Mucosa of descending colon (tissue), 3 donors: ENCODE results near the gene ARPC3. TPM values are rescaled to one million over a fixed set of nuclear protein-coding genes. Genes with fewer than 3 reads are reported as not detected.
A peak's percentile ranks its signal among the peaks of the same experiment; 100 is the strongest.

ENCODE experiments used
- ATAC-seq: fragments of 200-7000 bp; cut with Tn5 transposase; one replicate; pipeline ENCODE4 v1.9.1; 2020; ENCODE audit warnings: mild to moderate bottlenecking, moderate library complexity
- DNase-seq, 3 donors: peaks; one replicate each; pipeline ENCODE4 v3.0.0-alpha.2; 2020
- H3K36me3 ChIP-seq: fragments of 200-600 bp; one replicate; pipeline ENCODE4 v1.8.0; 2021; ENCODE audit warnings: low read depth, mild to moderate bottlenecking
- H3K4me1 ChIP-seq: fragments of 200-600 bp; one replicate; pipeline ENCODE4 v1.8.0; 2021; ENCODE audit warnings: low read depth, mild to moderate bottlenecking
- H3K4me3 ChIP-seq: fragments of 200-600 bp; one replicate; pipeline ENCODE4 v1.8.0; 2021; ENCODE audit warnings: mild to moderate bottlenecking
- H3K9me3 ChIP-seq: fragments of 200-600 bp; one replicate; pipeline ENCODE4 v1.8.0; 2021; ENCODE audit warnings: mild to moderate bottlenecking
- CTCF ChIP-seq: fragments of 200-600 bp; IDR thresholded peaks from one replicate; pipeline ENCODE4 v1.8.0; 2022; ENCODE audit warnings: antibody characterized with exemption, mild to moderate bottlenecking
- intact Hi-C, 2 donors: fragments of 100-400 bp; cut with DNase I in 1 of 2; cut with micrococcal nuclease in 1 of 2; formaldehyde crosslinking; loops; one replicate each; pipeline versions ENCODE4 v1.11.0 to v1.11.1; 2022; cut with DNase I, micrococcal nuclease
- long read RNA-seq, 2 donors: library from polyadenylated mRNA; unstranded; transcript quantifications; one replicate each; pipeline ENCODE4 v2.0.0, GENCODE V29; 2019 to 2021
- total RNA-seq, 3 donors: library from RNA; stranded (reverse); fragmentation: NEBNext Ultra II Directional in 2 of 3; extraction: Animal tissue kit (Norgen Biotek cat#: 25700) in 2 of 3; gene quantifications; one replicate each; pipeline versions ENCODE4 v1.2.1 to v1.2.4, GENCODE V29; 2021 to 2023
- donor health status: DM: no; HTN: no; CAD: no; lungs with moderate emphysema.
- donor health status: DM: no; HTN: no; CAD: no.
- donor health status: DM: no; HTN: yes; CAD: no.

ARPC3 gene
- total RNA-seq = 100 to 1,000 TPM; 174 to 277 (median 265) TPM
- long read RNA-seq, donor 1, transcript ARPC3-201 (7 exons, 1,014 nt) = major isoform, 109 of 120 reads
- long read RNA-seq, donor 1, partial matches to known transcripts = 4 of 120 reads
- long read RNA-seq, donor 1, other reads (novel, unspliced or antisense) = 7 of 120 reads
- long read RNA-seq, donor 2, transcript ARPC3-201 (7 exons, 1,014 nt) = major isoform, 258 of 284 reads
- long read RNA-seq, donor 2, partial matches to known transcripts = 16 of 284 reads
- long read RNA-seq, donor 2, other reads (novel, unspliced or antisense) = 6 of 284 reads

GRCh38 chr12:110449799-110450497 is at the start of gene ARPC3:
Gene ARPC3 (minus strand): TSS chr12:110450337. CDS start chr12:110450260, 77 bp downstream.
- DNase-seq (peak; percentile 97 to 98 (median 98)), ATAC-seq (peak; percentile 99)
- Histone ChIP-seq H3K4me3 (peak within 1 kb of the TSS; percentile 80), H3K9me3 (no peaks in the 10 kb centered on the region), H3K36me3 (no peaks in the 10 kb centered on the region), H3K4me1 (peaks cover 18% of the 10 kb centered on the region)
- intact Hi-C loops = loop anchor here in 1 of 2 donors (10.0 kb wide), 1 partner anchor 435 kb away; no protein-coding TSS in a partner anchor
- peak; percentile 83 for TF ChIP-seq CTCF

GRCh38 chr12:110498984-110499706 is 49.0 kb upstream of the ARPC3 start:
- Histone ChIP-seq H3K4me3 (no peak overlapping the region), H3K9me3 (no peaks in the 10 kb centered on the region), H3K4me1 (peaks cover 13% of the 10 kb centered on the region), H3K36me3 (no peaks in the 10 kb centered on the region)
- TF ChIP-seq CTCF = no peak
- no peak for DNase-seq
- no peak for ATAC-seq
- intact Hi-C loops = no loop called here

- Histone ChIP-seq H3K36me3 (no peaks in the 10 kb centered on the region), H3K9me3 (no peaks in the 10 kb centered on the region), H3K4me3 (no peak overlapping the region), H3K4me1 (no peaks in the 10 kb centered on the region)
- ATAC-seq (no peak), DNase-seq (no peak)
- no peak for TF ChIP-seq CTCF
- intact Hi-C loops = no loop called here
Measured at GRCh38 chr12:110475426-110475825, 25.3 kb upstream of the ARPC3 start.

- H3K4me1 ChIP-seq = peaks cover 19% of the 10 kb centered on the region
- intact Hi-C loops = no loop called here
- TF ChIP-seq CTCF = no peak
- DNase-seq (peak; percentile 96 to 98 (median 97)), ATAC-seq (peak; percentile 97)
- peak within 1 kb of the TSS; percentile 33 for H3K4me3 ChIP-seq
- no peaks in the 10 kb centered on the region for H3K36me3 ChIP-seq
- H3K9me3 ChIP-seq = no peaks in the 10 kb centered on the region
Measured at GRCh38 chr12:110468214-110469048, 18.3 kb upstream of the ARPC3 start, which contains the start of the genes FAM216A and GPN3. Gene FAM216A (plus strand): TSS chr12:110468845. CDS start chr12:110468876, 31 bp downstream. Gene GPN3 (minus strand): TSS chr12:110468257. CDS start chr12:110468203, 54 bp downstream.

- intact Hi-C loops = no loop called here
- no peak for DNase-seq
- Histone ChIP-seq H3K4me1 (peaks cover 19% of the 10 kb centered on the region), H3K9me3 (no peaks in the 10 kb centered on the region), H3K4me3 (peak overlapping the region; percentile 33), H3K36me3 (no peaks in the 10 kb centered on the region)
- no peak for TF ChIP-seq CTCF
- ATAC-seq = no peak
Measured at GRCh38 chr12:110467847-110468213, 17.7 kb upstream of the ARPC3 start.
